Astrocyte of the cerebellum (primary cell): ENCODE results near the gene RPL29.

ENCODE experiments used
- DNase-seq: peaks from one replicate; pipeline ENCODE4 v3.0.0-alpha.2; 2011; ENCODE audit warnings: low read depth
- H3K4me3 ChIP-seq: 2 replicates; pipeline ENCODE4 v1.5.1; 2011; ENCODE audit warnings: mild to moderate bottlenecking, low read depth, low read length, moderate library complexity
- CTCF ChIP-seq: IDR thresholded peaks from 2 replicates; pipeline ENCODE4 v1.5.1; 2012; ENCODE audit warnings: low read length, low read depth, moderate library complexity, mild to moderate bottlenecking; ENCODE audit errors: missing control alignments
- in situ Hi-C: cut with HindIII; loops from 2 replicates; pipeline ENCODE4 v1.10.0; 2017; ENCODE audit warnings: low sequenced_read_pairs

Gene RPL29

GRCh38 chr3:51948016-51948580 is 47.6 kb downstream of the RPL29 start:
- no peak overlapping the region for H3K4me3 ChIP-seq
- no peak for DNase-seq
- in situ Hi-C loops = no loop called here
- TF ChIP-seq CTCF = no peak

- in situ Hi-C loops = no loop called here
- no peak for DNase-seq
- H3K4me3 ChIP-seq = no peak overlapping the region
- TF ChIP-seq CTCF = no peak
Measured at GRCh38 chr3:51947215-51947900, 48.3 kb downstream of the RPL29 start.

DNA sequence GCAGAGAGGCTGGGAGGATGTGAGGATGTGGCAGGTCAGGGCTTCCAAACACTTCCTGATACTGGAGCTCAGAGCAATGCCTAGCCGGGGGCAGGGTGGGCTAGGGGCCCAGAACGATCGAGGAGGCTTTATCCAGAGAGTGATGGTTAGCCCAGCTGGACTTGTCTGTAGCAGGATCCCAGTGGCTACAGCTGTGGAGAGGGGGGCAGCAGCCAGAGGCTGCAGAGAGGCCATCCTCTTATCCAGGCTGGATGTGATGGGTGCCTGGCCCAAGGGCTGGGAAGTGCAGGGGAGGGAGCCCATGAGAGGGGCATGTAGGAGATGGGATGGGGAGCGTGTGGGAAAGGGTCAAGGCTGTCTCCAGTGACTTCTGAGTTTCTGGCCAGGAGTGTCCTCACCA is 48.9 kb downstream of the RPL29 start:
- DNase-seq = no peak
- TF ChIP-seq CTCF = no peak
- in situ Hi-C loops = no loop called here
- H3K4me3 ChIP-seq = no peak overlapping the region

DNA sequence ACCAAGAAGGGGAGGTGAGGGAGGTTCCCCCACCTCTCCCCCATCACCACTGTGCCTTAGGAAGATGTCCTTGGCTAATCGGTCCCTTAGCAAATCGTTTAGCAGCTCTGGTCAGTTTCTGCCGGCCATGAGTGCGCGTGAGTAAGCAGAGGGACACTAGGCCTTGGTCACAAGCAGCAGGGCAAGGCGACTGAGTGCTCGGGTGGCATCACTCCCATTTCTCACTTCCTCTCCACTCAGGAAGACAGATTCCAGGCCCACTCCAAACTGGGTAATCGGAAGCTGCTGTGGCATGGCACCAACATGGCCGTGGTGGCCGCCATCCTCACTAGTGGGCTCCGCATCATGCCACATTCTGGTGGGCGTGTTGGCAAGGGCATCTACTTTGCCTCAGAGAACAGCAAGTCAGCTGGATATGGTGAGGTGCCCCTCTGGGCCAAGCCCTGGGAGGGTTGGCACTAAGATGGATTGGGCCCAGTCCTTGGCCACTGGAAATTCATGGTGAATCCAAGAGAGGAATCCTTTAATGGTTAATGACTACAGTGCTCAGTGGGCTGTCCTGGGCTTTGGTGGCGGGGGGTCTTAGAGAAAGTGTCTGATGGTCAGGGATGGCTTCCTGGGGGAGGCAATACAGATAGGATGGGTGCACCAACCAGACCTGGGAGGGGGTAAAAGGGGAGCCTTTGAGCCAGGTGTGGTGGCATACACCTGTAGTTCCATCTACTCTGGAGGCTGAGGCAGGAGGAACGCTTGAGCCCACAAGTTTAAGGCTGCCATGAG is 49.6 kb downstream of the RPL29 start:
- DNase-seq = no peak
- no peak overlapping the region for H3K4me3 ChIP-seq
- no peak for TF ChIP-seq CTCF
- in situ Hi-C loops = no loop called here

DNA sequence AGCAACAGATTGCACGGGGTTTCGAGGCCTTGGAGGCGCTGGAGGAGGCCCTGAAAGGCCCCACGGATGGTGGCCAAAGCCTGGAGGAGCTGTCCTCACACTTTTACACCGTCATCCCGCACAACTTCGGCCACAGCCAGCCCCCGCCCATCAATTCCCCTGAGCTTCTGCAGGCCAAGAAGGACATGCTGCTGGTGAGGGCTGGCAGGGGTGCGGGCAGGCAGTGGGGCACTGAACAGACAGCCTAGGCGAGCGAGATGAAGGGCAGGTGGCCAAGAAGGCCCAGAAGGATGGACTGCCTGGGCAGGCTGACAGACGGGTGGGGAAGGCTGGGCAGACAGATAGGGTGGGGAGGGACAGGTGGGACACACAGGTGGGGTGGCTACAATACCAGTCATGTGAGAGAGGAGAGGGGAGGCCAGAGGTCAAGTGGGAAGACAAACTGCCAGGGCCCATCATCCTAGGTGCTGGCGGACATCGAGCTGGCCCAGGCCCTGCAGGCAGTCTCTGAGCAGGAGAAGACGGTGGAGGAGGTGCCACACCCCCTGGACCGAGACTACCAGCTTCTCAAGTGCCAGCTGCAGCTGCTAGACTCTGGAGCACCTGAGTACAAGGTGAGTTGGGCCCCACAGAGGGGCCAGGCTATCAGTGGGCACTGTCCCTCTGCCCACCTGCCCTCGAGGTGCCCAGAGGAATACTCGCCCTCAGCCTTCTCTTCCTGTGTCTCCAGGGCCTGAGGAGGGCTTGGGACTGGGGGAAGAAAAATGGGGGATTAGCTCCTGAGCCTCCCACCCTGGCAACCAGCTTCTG is 50.5 kb downstream of the RPL29 start:
- in situ Hi-C loops = no loop called here

More for the DNA sequence above, 50.5 kb downstream of the RPL29 start:
- no peak for DNase-seq
- H3K4me3 ChIP-seq = no peak overlapping the region
- TF ChIP-seq CTCF = no peak
